GM19397 (cell line): Measurements from ENCODE around the gene NMNAT2.

Experiments
- ATAC-seq: cut with Tn5 transposase; IDR thresholded peaks from one replicate; pipeline ENCODE4 v1.9.1; 2021; ENCODE audit warnings: mild to moderate bottlenecking, moderate library complexity; ENCODE audit not compliant: unreplicated experiment

Gene NMNAT2

GRCh38 chr1:183272390-183272848 lies 145.8 kb downstream of the NMNAT2 start:
- no peak for ATAC-seq

- ATAC-seq, result no peak
Observed at GRCh38 chr1:183270541-183271141, 147.5 kb downstream of the NMNAT2 start.

DNA sequence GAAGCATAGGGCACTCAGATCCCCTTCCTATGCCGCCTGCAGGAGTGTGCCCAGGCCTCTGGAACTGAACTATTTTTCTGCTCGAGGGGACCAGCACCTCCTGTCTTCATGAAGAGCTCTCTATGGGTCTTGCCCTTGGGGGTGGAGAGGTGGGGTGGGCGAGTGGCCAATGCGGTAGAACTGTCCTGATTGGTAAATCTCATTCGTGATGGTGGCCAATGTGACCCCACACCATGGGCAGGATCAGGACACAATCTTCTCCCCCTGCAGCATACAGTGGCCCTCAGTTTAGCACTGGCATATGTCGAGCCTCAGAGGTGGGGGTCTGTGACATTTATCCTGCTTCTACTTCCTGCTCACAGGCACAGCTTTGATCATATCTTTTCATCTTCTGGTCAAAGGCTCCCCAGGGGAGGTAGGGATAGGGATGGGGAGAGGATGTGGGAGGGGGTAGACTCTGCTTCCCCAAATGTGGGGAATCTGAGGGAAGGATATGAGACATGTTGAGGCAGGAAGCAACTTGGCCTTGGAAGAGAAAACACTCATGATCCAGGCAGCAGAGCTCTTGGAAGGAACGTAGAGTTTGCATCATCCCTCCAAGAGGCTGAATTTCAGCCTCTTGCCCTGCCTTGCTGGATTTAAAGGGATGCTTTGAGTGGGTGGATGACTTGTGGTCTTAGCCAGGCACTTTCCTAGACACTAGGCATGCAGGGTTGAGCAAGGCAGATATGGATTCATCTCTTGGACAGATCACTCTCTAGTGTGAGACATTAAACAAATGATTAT lies 150.3 kb downstream of the NMNAT2 start:
- no peak for ATAC-seq

DNA sequence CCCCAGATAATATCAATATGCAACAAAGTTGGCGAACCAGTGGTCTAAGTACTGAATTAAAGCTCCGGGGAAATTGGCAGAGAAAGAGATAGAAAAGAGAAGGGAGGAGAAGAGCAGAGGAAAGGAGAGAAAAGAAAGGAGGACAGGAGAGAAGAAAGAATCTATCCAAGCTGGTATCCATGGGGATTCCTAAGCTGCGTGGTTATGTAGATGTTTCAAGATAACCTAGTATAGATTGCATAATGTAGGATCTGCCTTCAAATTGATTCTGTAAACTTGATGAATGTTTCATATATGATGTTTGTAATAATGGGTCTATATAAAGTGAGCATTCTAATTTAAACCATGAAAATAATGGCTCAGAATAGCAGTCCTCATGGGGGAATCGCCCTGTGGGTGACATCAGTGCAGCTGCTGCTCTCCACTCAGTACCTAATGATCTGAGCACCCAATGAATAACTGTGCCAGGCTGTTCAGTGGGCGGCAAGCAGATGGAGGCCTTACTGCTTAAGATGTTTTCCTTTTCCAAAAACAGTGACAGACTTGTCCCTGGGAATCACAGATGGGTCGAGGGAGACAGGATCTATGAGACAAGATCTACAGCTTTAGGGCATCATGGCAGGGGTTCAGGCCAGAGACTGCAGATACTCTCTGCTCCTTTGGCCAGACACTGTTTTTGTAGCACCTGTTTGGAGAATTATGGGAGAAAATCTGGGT lies 154.1 kb downstream of the NMNAT2 start:
- ATAC-seq, result no peak

GRCh38 chr1:183262628-183263200 lies 155.5 kb downstream of the NMNAT2 start:
- ATAC-seq, result no peak

DNA sequence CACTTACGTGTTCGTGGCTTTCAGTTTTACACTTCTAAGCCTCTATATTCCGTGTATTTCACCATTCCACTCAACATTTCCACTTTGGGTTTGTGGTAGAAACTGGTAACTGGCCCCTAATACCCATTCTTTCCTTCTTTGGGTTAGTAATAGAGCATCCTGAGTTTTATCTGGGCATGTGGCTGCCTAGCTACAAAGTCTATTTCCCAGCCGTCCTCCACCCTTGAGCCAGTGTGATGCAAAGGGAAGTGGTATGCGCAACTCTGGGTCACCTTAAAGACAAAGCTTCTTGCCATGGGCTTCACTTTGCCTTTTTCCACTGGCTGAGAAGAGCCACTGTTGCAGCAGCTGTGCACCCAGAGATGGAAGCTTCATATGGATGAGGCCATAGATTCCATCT lies 158.3 kb downstream of the NMNAT2 start:
- no peak for ATAC-seq

- ATAC-seq, result no peak
Observed at GRCh38 chr1:183255073-183255472, 163.1 kb downstream of the NMNAT2 start.

DNA sequence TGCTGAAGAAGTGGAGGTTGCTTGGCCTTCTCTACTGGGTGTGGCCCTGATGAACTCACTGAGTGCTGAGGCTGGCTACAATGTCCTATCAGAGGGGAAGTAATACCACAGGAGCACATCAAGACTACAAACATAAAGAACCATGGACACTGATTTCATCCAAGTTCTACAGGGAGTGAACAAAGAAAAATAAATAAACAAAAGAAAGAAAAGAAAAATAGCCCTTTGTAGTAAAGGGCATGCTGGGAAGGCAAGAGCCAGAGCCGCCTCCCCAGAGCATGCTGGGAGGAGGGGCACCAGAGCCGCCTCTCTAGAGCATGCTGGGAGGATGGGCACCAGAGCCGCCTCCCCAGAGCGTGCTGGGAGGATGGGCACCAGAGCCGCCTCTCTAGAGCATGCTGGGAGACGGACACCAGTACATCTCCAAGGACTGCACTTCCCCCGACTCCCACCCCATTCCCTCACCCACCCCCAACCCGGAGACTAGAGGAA lies 166.2 kb downstream of the NMNAT2 start:
- no peak for ATAC-seq

DNA sequence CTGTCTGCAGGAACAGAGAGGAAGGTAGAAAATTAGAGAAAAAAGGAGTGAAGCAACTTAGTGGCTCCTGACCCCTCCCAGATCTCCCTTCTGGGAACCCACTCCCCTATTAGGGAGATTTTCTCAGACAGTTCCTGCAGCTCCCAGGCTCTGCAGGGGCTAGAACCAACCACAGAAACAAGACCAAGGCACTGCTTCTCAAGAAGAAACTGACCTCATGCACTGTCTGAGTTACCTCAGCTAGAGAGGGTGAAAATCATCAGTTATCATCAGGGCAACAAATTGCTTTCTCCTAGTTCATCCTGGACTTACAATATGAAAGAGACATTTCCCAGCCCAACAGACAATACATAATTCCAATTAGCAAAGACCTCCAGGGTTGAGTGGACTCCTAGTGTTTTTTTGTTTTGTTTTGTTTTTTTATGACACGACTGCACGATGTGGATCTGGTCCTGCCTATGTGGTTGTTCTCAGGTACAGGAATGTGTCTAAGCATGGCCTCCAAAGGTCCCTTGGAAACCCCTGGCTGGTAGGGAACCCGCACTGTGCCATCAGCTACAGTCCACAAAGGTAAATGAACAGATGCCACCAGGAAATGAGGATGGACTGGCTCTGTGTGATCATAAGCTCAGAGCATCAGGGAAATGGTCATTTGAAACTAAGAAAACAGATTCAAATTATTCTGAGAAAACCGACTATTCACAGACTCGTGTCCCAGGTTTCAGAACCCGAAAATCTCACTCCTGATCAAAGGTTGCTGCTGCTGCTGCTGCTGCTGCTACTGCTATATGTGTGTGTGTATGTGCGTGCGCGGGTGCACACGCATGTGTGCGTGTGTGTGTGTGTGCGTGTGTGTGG lies 166.8 kb downstream of the NMNAT2 start:
- ATAC-seq, result no peak

DNA sequence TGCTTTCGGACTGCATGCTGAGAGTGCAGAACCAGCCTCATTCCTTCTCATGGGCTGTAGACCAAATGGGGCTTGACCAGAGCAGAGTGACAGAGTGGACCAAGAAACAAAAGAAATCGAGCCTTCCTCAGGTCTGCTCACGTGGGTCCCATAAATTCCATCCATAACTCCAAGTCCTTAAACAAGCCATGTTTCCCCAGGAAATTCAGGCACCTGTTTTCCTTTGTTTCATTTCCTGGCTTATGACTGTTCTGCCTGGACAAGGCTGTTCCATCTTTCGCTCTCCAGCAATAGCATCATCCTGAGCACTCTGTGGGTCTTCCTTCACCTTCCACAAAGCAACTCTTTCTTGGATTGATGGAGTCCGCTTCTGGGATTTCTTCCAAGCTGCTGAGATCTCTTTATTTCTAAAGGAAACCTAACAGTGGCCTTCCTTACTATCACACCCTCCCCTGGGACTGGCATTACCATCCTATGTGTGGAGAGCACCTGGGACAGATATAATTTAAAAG lies 168.2 kb downstream of the NMNAT2 start:
- ATAC-seq, result no peak

GRCh38 chr1:183248989-183249691 lies 169.0 kb downstream of the NMNAT2 start:
- no peak for ATAC-seq

DNA sequence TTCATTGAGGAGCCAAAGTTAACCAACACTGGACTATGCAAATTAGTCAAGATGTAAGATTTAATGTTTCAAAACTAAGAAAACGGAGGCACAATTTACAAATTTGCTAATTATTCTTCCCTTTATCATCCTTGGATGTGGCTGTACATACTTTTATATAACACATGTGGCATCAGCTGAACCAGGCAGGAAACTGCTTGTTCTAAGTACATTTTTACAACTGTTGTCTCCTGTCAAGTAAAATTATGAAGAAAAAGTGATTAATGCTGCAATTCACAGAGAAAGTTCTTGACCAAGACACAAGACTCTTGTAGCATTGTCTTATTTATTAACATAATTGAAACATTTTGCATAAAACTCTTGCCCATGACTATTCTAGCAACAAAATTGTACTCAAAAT lies 170.2 kb downstream of the NMNAT2 start:
- no peak for ATAC-seq

- ATAC-seq, result no peak
Observed at GRCh38 chr1:183247484-183247883, 170.7 kb downstream of the NMNAT2 start.

DNA sequence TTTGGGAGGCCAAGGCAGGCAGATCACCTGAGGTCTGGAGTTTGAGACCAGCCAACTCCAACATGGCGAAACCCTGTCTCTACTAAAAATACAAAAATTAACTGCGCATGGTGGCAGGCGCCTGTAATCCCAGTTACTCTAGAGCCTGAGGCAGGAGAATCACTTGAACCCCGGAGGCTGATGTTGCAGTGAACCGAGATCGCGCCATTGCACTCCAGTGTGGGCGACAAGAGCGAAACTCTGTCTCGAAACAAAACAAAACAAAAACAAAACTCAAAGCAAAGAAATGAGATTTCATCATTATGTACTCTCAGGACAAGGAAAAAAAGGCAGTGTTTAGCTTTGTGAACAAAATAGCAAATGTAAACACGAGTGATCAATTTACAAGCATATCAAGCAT lies 171.1 kb downstream of the NMNAT2 start:
- ATAC-seq, result no peak

DNA sequence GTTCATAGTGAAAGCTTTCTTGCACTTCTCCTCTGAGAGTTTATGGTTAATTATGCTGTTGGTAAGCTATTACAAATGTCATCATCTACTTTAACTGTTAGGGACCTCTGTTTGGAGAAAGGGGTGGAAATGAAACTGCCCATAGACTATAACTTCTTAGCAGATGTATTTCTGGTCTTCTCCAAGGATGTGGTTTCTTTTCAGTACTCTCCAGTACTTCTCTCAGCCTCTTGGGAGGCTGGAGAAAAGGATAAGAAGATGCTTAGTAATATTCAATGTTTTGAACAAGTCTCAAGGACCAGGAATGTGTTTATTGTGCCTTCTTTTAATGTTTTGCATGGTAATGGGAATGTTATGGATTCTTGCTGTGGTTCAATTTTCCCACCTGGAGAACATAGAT lies 171.7 kb downstream of the NMNAT2 start:
- no peak for ATAC-seq

DNA sequence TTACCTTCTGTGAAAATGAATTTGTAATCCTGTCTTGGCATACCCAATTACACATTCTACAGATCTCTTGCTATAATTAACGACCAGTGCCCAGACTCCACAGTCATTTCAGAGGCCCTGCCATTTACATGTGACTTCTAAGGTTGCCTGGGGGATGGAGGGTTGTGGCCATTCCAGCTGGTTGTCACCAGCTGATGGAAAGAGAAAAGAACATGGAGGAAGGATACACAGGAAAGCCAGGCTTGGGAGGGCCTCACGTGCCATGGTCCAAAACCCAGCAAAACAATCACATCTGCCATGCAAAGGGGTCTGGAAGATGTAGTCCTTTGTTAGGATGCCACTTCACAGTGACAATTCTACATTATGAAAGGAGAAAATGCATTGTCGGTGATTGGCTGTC lies 172.8 kb downstream of the NMNAT2 start:
- ATAC-seq, result no peak

- no peak for ATAC-seq
Observed at GRCh38 chr1:183244466-183244865, 173.7 kb downstream of the NMNAT2 start.

GRCh38 chr1:183243161-183244050 lies 174.8 kb downstream of the NMNAT2 start:
- ATAC-seq, result no peak

- ATAC-seq, result no peak
Observed at GRCh38 chr1:183242556-183242955, 175.6 kb downstream of the NMNAT2 start.
